K562 (cell line): ENCODE results near the gene ZMIZ1. TPM values are rescaled to one million over a fixed set of nuclear protein-coding genes. Genes with fewer than 3 reads are reported as not detected.

ENCODE experiments used
- ATAC-seq: fragments of 200-7000 bp; cut with Tn5 transposase; 3 replicates; pipeline ENCODE4 v1.9.1; 2020; ENCODE audit warnings: moderate library complexity
- BruUV-seq: library from RNA; stranded (reverse); fragments of 400-500 nt; replicated peaks from 2 replicates; lab custom pipeline; 2021; lab: Mats Ljungman, UMichigan
- CTCF ChIA-PET: fragments of 300-600 bp; formaldehyde crosslinking; extraction: SDS; loops from one replicate; lab custom pipeline; 2021; ENCODE audit warnings: low intra/inter-chr PET ratio; lab: Yijun Ruan, JAX
- POLR2A ChIA-PET: fragments of 300-600, 350-650 bp; sonication (Branson Sonifier 250); formaldehyde crosslinking; extraction: SDS; loops from one replicate; lab custom pipeline; 2021; ENCODE audit warnings: antibody characterized with exemption, inconsistent platforms; lab: Yijun Ruan, JAX
- DNase-seq, 4 experiments: peaks; one replicate each; pipeline versions ENCODE4 v3.0.0 to v3.0.0-alpha.2; 2011 to 2018; ENCODE audit warnings: low spot score in 3 of 4, mixed read lengths in 3 of 4; ENCODE audit errors: extremely low read depth in 1 of 4
- FAIRE-seq: peaks from 2 replicates; lab custom pipeline; 2011; peaks lifted over from hg19 to GRCh38; lab: Jason Lieb, UNC
- H2AFZ ChIP-seq: 2 replicates; pipeline ENCODE4 v1.6.0; 2011; ENCODE audit warnings: low read depth, low read length, control low read depth, inconsistent platforms
- H3K27ac ChIP-seq: fragments of 200-600 bp; 3 replicates; pipeline ENCODE4 v1.8.0; 2011; ENCODE audit warnings: low read depth, mild to moderate bottlenecking, control low read depth, inconsistent platforms, low read length, moderate library complexity, mixed read lengths; ENCODE audit errors: extremely low read depth
- H3K27me3 ChIP-seq, 2 experiments: fragments of 300-600 bp in 1 of 2; 2 replicates in 1 of 2; 3 replicates in 1 of 2; pipeline versions ENCODE4 v1.6.0 to v1.8.0; 2011; ENCODE audit warnings: inconsistent platforms in 2 of 2, low read length in 2 of 2, mild to moderate bottlenecking in 1 of 2, mixed read lengths in 1 of 2, moderate library complexity in 1 of 2; ENCODE audit not compliant: control insufficient read depth in 2 of 2, insufficient read depth in 2 of 2
- H3K36me3 ChIP-seq: fragments of 300-600 bp; 3 replicates; pipeline ENCODE4 v1.8.0; 2011; ENCODE audit warnings: mild to moderate bottlenecking, low read length, inconsistent platforms; ENCODE audit not compliant: control insufficient read depth, insufficient read depth
- H3K4me1 ChIP-seq, 2 experiments: fragments of 200-600 bp in 1 of 2; replicated peaks in 1 of 2; 2 replicates in 1 of 2; 3 replicates in 1 of 2; pipeline versions ENCODE4 v1.5.1 to v1.8.0; 2011; ENCODE audit warnings: inconsistent platforms in 2 of 2, low read length in 2 of 2, mild to moderate bottlenecking in 1 of 2, mixed read lengths in 1 of 2, moderate library complexity in 1 of 2; ENCODE audit not compliant: control insufficient read depth in 2 of 2, insufficient read depth in 2 of 2
- H3K4me2 ChIP-seq: 2 replicates; pipeline ENCODE4 v1.6.1; 2011; ENCODE audit warnings: low read length, control low read depth, inconsistent platforms, mixed read lengths; ENCODE audit not compliant: insufficient read depth
- H3K4me3 ChIP-seq: fragments of 200-600 bp; sonication (generic), shearing (Covaris generic); 2 replicates; pipeline ENCODE4 v1.5.1; 2016; ENCODE audit warnings: control low read depth, inconsistent platforms
- H3K79me2 ChIP-seq: fragments of 200-600 bp; 3 replicates; pipeline ENCODE4 v1.8.0; 2011; ENCODE audit warnings: low read length, inconsistent platforms; ENCODE audit not compliant: control insufficient read depth, insufficient read depth
- H3K9ac ChIP-seq, 2 experiments: 2 replicates each; pipeline versions ENCODE4 v1.6.0 to v1.6.1; 2011; ENCODE audit warnings: low read depth in 2 of 2, low read length in 2 of 2, control low read depth in 1 of 2, inconsistent platforms in 1 of 2, mild to moderate bottlenecking in 1 of 2, mixed read lengths in 1 of 2; ENCODE audit not compliant: insufficient read depth in 1 of 2
- H3K9me1 ChIP-seq: one replicate; pipeline ENCODE4 v1.6.0; 2011; ENCODE audit warnings: inconsistent platforms, mild to moderate bottlenecking, low read length, moderate library complexity; ENCODE audit not compliant: control insufficient read depth, insufficient read depth
- H3K9me3 ChIP-seq: replicated peaks from 2 replicates; pipeline ENCODE4 v1.5.1; 2011; ENCODE audit warnings: low read depth, low read length, inconsistent platforms; ENCODE audit not compliant: control insufficient read depth, insufficient read depth
- H4K20me1 ChIP-seq: replicated peaks from 2 replicates; pipeline ENCODE4 v1.6.1; 2011; ENCODE audit warnings: low read length, inconsistent platforms, mixed read lengths; ENCODE audit not compliant: control insufficient read depth, insufficient read depth
- CXXC5 ChIP-seq: fragments of 250-450 bp; sonication (Bioruptor Pico); IDR thresholded peaks from 2 replicates; pipeline ENCODE4 v1.8.0; 2022; ENCODE audit warnings: inconsistent platforms, mild to moderate bottlenecking, moderate library complexity
- HEY1 ChIP-seq: fragments of 250-450 bp; sonication (Bioruptor Pico); IDR thresholded peaks from 2 replicates; pipeline ENCODE4 v1.5.0; 2020; ENCODE audit warnings: mild to moderate bottlenecking, moderate library complexity, borderline replicate concordance
- IRF9 ChIP-seq: fragments of 450-650 bp; IDR thresholded peaks from 2 replicates; pipeline ENCODE4 v1.6.1; 2016; ENCODE audit warnings: missing biosample characterization, missing genetic modification characterization
- LEF1 ChIP-seq: fragments of 450-650 bp; IDR thresholded peaks from 2 replicates; pipeline ENCODE4 v1.6.1; 2016; ENCODE audit warnings: mild to moderate bottlenecking
- MAZ ChIP-seq, 2 experiments: fragments of 450-650 bp in 1 of 2; sonication (generic) in 1 of 2; formaldehyde crosslinking; IDR thresholded peaks in 1 of 2; conservative IDR thresholded peaks in 1 of 2; 2 replicates each; pipeline versions ENCODE4 v1.4.0 to v1.5.0; 2020; ENCODE audit warnings: mild to moderate bottlenecking in 1 of 2, missing genetic modification reagents in 1 of 2
- PCBP1 ChIP-seq: fragments of 200-400 bp; formaldehyde crosslinking; IDR thresholded peaks from 2 replicates; pipeline ENCODE4 v1.6.1; 2018; ENCODE audit warnings: mild to moderate bottlenecking, low read depth, low read length; ENCODE audit not compliant: poor library complexity, severe bottlenecking
- PTBP1 ChIP-seq: fragments of 200-400 bp; formaldehyde crosslinking; IDR thresholded peaks from 2 replicates; pipeline ENCODE4 v1.6.1; 2017; ENCODE audit warnings: low read depth, low read length
- RCOR1 ChIP-seq, 2 experiments: IDR thresholded peaks; 2 replicates each; pipeline ENCODE4 v1.6.1; 2012; ENCODE audit warnings: low read depth in 2 of 2, low read length in 2 of 2, borderline replicate concordance in 1 of 2, improper control_type of control experiment in 1 of 2
- USF1 ChIP-seq: sonication (generic); formaldehyde crosslinking; IDR thresholded peaks from 2 replicates; pipeline ENCODE4 v1.9.0; 2022; ENCODE audit warnings: mild to moderate bottlenecking, missing genetic modification reagents
- ZBTB33 ChIP-seq: sonication (generic); formaldehyde crosslinking; IDR thresholded peaks from 2 replicates; pipeline ENCODE4 v1.8.1; 2023; ENCODE audit warnings: mild to moderate bottlenecking, missing genetic modification reagents
- WGBS: fragments of 100-300 bp; shearing (Covaris generic); methylation state at CpG from one replicate; pipeline ENCODE4 v1.1.6; 2016; ENCODE audit warnings: low coverage, mixed read lengths; ENCODE audit not compliant: insufficient coverage; ENCODE audit errors: missing lambda C conversion rate; 5-methylcytosine and 5-hydroxymethylcytosine counted together
- in situ Hi-C: fragments of 300-500 bp; cut with MboI; formaldehyde crosslinking; loops from 4 replicates; pipeline ENCODE4 v1.15.0; 2018; ENCODE audit warnings: inconsistent platforms, mixed read lengths
- intact Hi-C: fragments of 100-400 bp; cut with micrococcal nuclease; formaldehyde crosslinking; loops from 2 replicates; pipeline ENCODE4 v1.14.2; 2022
- polyA plus RNA-seq, 8 experiments: library from polyadenylated mRNA; depleted of rRNA in 4 of 8; stranded (reverse) in 5 of 8; unstranded in 3 of 8; fragments of >200 nt; fragmentation: Nextera tagmentation in 2 of 8; fragmentation: Illumina TruSeq in 1 of 8; extraction: Ambion mirVana in 2 of 8; extraction: Trizol in 1 of 8; gene quantifications; 2 replicates each; pipeline versions ENCODE4 v1.2.1 to v1.2.3, GENCODE V29; 2011 to 2014; ENCODE audit warnings: inconsistent platforms in 1 of 8, missing spikeins in 1 of 8
- total RNA-seq, 7 experiments: library from RNA; depleted of rRNA in 6 of 7; stranded (reverse); fragments of >200 nt in 6 of 7; fragmentation: Illumina TruSeq in 2 of 7; extraction: Trizol in 2 of 7; gene quantifications; 2 replicates each; pipeline versions ENCODE4 v1.2.1 to v1.2.3, GENCODE V29; 2011 to 2021; ENCODE audit warnings: low replicate concordance in 1 of 7
- TF ChIP-seq, protein P1 (sequence below): fragments of 250-450 bp; sonication (Bioruptor Pico); IDR thresholded peaks from 2 replicates; pipeline ENCODE4 v1.5.0; 2021
- TF ChIP-seq, protein P2 (sequence below): fragments of 200-800 bp; sonication (Bioruptor generic); IDR thresholded peaks from 2 replicates; pipeline ENCODE4 v1.6.1; 2017; ENCODE audit warnings: missing genetic modification characterization, missing compliant biosample characterization

Gene ZMIZ1
- total and polyA plus RNA-seq, 9 of the 15 experiments (the other 6 are each of a cell fraction or from before 2014, with no cell fraction given): 1.0 to 37.3 (median 4.3) TPM

- peak; percentile 76 for TF ChIP-seq USF1 (CRISPR knock-in tag)
These were observed 170.6 kb downstream of the ZMIZ1 start (continued) for GRCh38 chr10:79239275-79239779.

DNA sequence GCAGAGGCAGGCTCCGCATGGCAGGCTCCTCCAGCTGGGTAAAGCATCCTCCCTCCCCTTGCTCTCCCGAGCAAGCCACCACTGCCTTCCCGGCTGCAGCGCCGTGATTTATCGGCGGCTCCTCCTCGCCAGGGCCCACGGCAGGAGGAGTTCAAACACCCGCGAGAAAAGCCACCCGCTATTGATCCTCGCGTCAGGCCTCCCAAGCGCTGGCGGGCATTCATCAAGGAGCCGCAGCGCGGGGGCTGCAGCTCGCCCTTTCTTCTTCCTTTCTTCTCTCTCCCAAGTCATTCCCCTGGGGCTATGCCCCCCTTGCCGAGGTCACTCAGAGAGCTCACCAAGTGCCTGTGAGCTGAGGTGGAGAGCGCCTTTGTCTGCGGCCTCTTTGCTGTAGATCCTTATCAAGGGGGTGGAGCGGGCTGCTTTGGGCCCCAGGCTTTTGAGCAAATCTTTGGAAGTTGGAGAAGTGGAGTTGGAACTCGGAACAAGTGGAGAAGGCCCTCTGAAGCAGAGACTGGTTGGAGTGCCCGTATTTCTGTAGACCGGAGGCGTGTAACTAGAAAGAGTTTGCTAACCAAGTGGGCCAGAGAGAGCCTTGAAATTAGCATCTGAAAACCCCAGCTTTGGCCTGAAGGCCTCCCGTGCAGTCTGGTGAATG is 171.3 kb downstream of the ZMIZ1 start:
- H3K36me3 ChIP-seq: no peaks in the 10 kb centered on the region; the same call in 1 of the 3 replicates
- intact Hi-C loops: no loop called here
- in situ Hi-C loops: no loop called here
- FAIRE-seq (peak; percentile 54), ATAC-seq (peak; percentile 63), DNase-seq (peak; percentile 51 to 57 (median 52))
- peak overlapping the region in 1 of 2 experiments; percentile 68; a peak in 2 of 4 replicates for H3K9ac ChIP-seq
- no peak overlapping the region for H3K27ac ChIP-seq
- WGBS: 54% methylated on average over 29 of the region's 29 CpGs
- peaks cover 16 to 27% of the 10 kb centered on the region in 2 experiments for H3K4me1 ChIP-seq
- H4K20me1 ChIP-seq: peaks cover 20% of the 10 kb centered on the region
- no TSS peak for BruUV-seq
- CTCF ChIA-PET: no interaction called here
- H3K4me2 ChIP-seq: no peak overlapping the region
- H3K4me3 ChIP-seq: no peak overlapping the region
- H3K9me1 ChIP-seq: no peaks in the 10 kb centered on the region
- H2AFZ ChIP-seq: no peak overlapping the region
- H3K9me3 ChIP-seq: no peaks in the 10 kb centered on the region; the same call in 1 of the 2 replicates
- POLR2A ChIA-PET: interaction anchor here (0.8 to 1.9 kb wide), 5 partner anchors 9 to 522 kb away, joined by 3 to 5 read pairs (median 5); no protein-coding TSS in a partner anchor
- no peaks in the 10 kb centered on the region for H3K27me3 ChIP-seq
- no peaks in the 10 kb centered on the region for H3K79me2 ChIP-seq
- TF ChIP-seq PTBP1 (no peak), RCOR1 (IDR thresholded peaks at IDR 0.05; ENCODE audit: borderline replicate concordance in 1 of 2, low read depth in 2 of 2, low read length in 2 of 2) (peak in 1 of 2 experiments; percentile 32; a peak in 1 of 4 replicates), CXXC5 (CRISPR knock-in tag) (0 out of 2 replicates have a peak, but pooled peaks have one; percentile 15), HEY1 (CRISPR knock-in tag) (peak; percentile 13; the same call in 1 of the 2 replicates), LEF1 (peak; percentile 49; the same call in 1 of the 2 replicates), IRF9 (tag) (no peak), ZBTB33 (peak; percentile 85), MAZ (CRISPR knock-in tag; conservative IDR thresholded peaks at IDR 0.05 in 1 of 2, IDR thresholded peaks at IDR 0.05 in 1 of 2) (peak in 1 of 2 experiments; percentile 24; a peak in 1 of 4 replicates), PCBP1 (no peak)
- TF ChIP-seq, protein P1, sequence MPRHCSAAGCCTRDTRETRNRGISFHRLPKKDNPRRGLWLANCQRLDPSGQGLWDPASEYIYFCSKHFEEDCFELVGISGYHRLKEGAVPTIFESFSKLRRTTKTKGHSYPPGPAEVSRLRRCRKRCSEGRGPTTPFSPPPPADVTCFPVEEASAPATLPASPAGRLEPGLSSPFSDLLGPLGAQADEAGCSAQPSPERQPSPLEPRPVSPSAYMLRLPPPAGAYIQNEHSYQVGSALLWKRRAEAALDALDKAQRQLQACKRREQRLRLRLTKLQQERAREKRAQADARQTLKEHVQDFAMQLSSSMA: no peak
- TF ChIP-seq, protein P2, sequence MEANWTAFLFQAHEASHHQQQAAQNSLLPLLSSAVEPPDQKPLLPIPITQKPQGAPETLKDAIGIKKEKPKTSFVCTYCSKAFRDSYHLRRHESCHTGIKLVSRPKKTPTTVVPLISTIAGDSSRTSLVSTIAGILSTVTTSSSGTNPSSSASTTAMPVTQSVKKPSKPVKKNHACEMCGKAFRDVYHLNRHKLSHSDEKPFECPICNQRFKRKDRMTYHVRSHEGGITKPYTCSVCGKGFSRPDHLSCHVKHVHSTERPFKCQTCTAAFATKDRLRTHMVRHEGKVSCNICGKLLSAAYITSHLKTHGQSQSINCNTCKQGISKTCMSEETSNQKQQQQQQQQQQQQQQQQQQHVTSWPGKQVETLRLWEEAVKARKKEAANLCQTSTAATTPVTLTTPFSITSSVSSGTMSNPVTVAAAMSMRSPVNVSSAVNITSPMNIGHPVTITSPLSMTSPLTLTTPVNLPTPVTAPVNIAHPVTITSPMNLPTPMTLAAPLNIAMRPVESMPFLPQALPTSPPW (CRISPR knock-in tag): peak; percentile 76
